Transverse colon (tissue), 4 donors: ENCODE measurements around the gene MAML1.

Experiments
- POLR2AphosphoS5 ChIP-seq, 3 donors: sonication (generic); formaldehyde crosslinking; IDR thresholded peaks; one replicate each; pipeline ENCODE4 v1.6.1; 2016; ENCODE audit warnings: antibody characterized with exemption in 3 of 3
- TF ChIP-seq, protein P1 (sequence below), 5 experiments: fragments of 200-600 bp in 3 of 5; fragments of 450-650 bp in 2 of 5; sonication (generic) in 3 of 5; IDR thresholded peaks; 1 replicate in 2 of 5; 2 replicates in 3 of 5; pipeline ENCODE4 v1.5.1; 2016 to 2017; ENCODE audit warnings: antibody characterized with exemption in 5 of 5, inconsistent platforms in 3 of 5, mild to moderate bottlenecking in 2 of 5, moderate library complexity in 1 of 5

DNA sequence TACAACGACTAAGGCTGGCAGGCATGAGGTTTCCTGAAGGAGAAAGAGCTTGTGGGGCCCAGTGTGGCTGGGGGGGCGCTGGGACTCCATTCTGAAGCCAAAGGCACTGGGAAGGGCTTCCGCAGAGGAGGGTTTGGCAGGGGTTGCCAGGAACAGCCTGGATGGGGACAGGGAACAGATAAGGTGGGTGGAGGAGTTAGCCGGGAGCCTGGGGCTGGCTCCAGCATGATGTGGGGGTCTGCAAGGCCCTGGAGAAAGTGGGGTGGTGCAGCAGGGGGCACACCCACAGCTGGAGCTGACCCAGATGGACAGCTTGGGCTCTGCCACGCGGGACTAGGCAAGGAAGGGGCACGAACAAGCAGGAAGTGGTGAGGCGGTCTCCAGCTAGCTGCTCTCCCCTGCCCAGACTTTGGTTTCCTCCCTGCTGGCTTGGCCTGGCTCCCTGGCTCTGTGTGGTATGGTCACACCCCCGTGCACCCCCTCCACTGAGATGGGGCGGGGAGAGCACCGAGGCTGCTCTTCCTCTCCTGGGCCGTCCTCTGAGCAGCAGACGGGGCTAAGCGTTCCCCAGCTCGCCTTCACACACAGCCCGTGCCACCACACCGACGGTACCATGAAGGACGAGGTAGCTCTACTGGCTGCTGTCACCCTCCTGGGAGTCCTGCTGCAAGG, 61.0 kb downstream of the MAML1 start, which contains the start of gene LTC4S:
- peak in 2 of 3 donors; percentile 3 to 29 for TF ChIP-seq POLR2AphosphoS5 (IDR thresholded peaks at IDR 0.05)
- TF ChIP-seq, protein P1, sequence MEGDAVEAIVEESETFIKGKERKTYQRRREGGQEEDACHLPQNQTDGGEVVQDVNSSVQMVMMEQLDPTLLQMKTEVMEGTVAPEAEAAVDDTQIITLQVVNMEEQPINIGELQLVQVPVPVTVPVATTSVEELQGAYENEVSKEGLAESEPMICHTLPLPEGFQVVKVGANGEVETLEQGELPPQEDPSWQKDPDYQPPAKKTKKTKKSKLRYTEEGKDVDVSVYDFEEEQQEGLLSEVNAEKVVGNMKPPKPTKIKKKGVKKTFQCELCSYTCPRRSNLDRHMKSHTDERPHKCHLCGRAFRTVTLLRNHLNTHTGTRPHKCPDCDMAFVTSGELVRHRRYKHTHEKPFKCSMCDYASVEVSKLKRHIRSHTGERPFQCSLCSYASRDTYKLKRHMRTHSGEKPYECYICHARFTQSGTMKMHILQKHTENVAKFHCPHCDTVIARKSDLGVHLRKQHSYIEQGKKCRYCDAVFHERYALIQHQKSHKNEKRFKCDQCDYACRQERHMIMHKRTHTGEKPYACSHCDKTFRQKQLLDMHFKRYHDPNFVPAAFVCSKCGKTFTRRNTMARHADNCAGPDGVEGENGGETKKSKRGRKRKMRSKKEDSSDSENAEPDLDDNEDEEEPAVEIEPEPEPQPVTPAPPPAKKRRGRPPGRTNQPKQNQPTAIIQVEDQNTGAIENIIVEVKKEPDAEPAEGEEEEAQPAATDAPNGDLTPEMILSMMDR (IDR thresholded peaks at IDR 0.05), result no peak
